ENCODE data around the gene ASIP. TPM values are rescaled to one million over a fixed set of nuclear protein-coding genes. Genes with fewer than 3 reads are reported as not detected.
"Not testable (repeated sequence)": the region's sequence is repeated elsewhere in the genome, so short reads cannot be mapped to it uniquely, and the experiment has no call there.

The ASIP gene
- total RNA-seq, 1 donor from 2014 or later: not detected

- Mint-ChIP-seq H3K36me3 (ENCODE audit: low read depth) (no peaks in the 10 kb centered on the region), H3K9me3 (no peaks in the 10 kb centered on the region), H3K4me3 (no peak overlapping the region), H3K27ac (no peak overlapping the region), H3K27me3 (peaks cover 17% of the 10 kb centered on the region), H3K4me1 (peaks cover 3% of the 10 kb centered on the region)
- no peak for DNase-seq
- intact Hi-C loops (cut with micrococcal nuclease): no loop called here
Observed at GRCh38 chr20:34222208-34222607, 19.0 kb upstream of the ASIP start.

- H3K4me1 Mint-ChIP-seq; H3K36me3 Mint-ChIP-seq (ENCODE audit: low read depth); H3K27me3 Mint-ChIP-seq; H3K27ac Mint-ChIP-seq; H3K4me3 Mint-ChIP-seq; intact Hi-C loops (cut with micrococcal nuclease); H3K9me3 Mint-ChIP-seq: not testable (repeated sequence)
- DNase-seq: peak; percentile 6
Observed at GRCh38 chr20:34224251-34224650, 17.0 kb upstream of the ASIP start.

GRCh38 chr20:34231634-34232033, 9.6 kb upstream of the ASIP start:
- H3K9me3 Mint-ChIP-seq: peaks cover 10% of the 10 kb centered on the region
- intact Hi-C loops (cut with micrococcal nuclease): no loop called here
- H3K4me3 Mint-ChIP-seq: no peak overlapping the region
- peaks cover 1% of the 10 kb centered on the region for H3K4me1 Mint-ChIP-seq
- no peak for DNase-seq
- no peaks in the 10 kb centered on the region for H3K36me3 Mint-ChIP-seq (ENCODE audit: low read depth)
- H3K27ac Mint-ChIP-seq: no peak overlapping the region
- peaks cover 10% of the 10 kb centered on the region for H3K27me3 Mint-ChIP-seq

DNA sequence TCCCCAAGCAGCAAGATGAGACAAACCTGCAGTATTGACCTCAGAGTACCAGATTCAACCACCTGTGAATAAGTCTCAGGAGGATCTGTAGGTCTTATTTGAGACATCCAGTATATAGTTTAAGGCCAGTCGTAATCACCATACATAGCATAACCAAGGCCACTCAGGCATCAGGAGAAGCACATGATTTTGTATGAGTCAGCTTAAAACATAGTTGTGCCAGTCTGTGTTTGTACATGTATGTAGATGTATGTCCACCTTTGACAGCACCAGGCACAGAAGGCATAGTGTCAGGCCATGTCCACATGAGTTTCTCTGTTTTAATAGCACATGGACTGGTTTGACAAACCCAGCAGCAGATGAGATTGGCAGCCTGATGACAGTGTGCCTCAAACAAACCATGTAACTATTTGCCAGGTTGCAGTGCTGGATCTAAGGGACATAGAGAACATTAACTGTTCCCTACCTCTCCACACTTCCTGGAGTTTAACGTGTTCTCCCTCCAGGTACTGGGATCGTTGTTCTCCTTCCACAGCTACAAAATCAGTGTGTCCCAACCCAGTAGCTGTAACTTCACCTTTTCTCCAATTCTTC, 8.6 kb upstream of the ASIP start:
- no peak overlapping the region for H3K4me3 Mint-ChIP-seq
- no peak overlapping the region for H3K27ac Mint-ChIP-seq
- intact Hi-C loops (cut with micrococcal nuclease): no loop called here
- DNase-seq: no peak
- peaks cover 10% of the 10 kb centered on the region for H3K27me3 Mint-ChIP-seq
- H3K9me3 Mint-ChIP-seq: peaks cover 15% of the 10 kb centered on the region
- no peaks in the 10 kb centered on the region for H3K36me3 Mint-ChIP-seq (ENCODE audit: low read depth)
- peaks cover 1% of the 10 kb centered on the region for H3K4me1 Mint-ChIP-seq

GRCh38 chr20:34233687-34234086, 7.5 kb upstream of the ASIP start:
- peaks cover 24% of the 10 kb centered on the region for H3K9me3 Mint-ChIP-seq
- peaks cover 1% of the 10 kb centered on the region for H3K4me1 Mint-ChIP-seq
- H3K27me3 Mint-ChIP-seq: peaks cover 16% of the 10 kb centered on the region
- intact Hi-C loops (cut with micrococcal nuclease): no loop called here
- H3K36me3 Mint-ChIP-seq (ENCODE audit: low read depth): peaks cover 3% of the 10 kb centered on the region
- DNase-seq: peak; percentile 11
- H3K4me3 Mint-ChIP-seq: no peak overlapping the region
- H3K27ac Mint-ChIP-seq: no peak overlapping the region

- Mint-ChIP-seq H3K4me1 (peaks cover 8% of the 10 kb centered on the region), H3K27me3 (peaks cover 25% of the 10 kb centered on the region), H3K36me3 (ENCODE audit: low read depth) (peaks cover 8% of the 10 kb centered on the region), H3K4me3 (no peak overlapping the region), H3K27ac (no peak overlapping the region), H3K9me3 (peaks cover 30% of the 10 kb centered on the region)
- intact Hi-C loops (cut with micrococcal nuclease): no loop called here
- DNase-seq: no peak
Observed at GRCh38 chr20:34235875-34236274, 5.3 kb upstream of the ASIP start.

DNA sequence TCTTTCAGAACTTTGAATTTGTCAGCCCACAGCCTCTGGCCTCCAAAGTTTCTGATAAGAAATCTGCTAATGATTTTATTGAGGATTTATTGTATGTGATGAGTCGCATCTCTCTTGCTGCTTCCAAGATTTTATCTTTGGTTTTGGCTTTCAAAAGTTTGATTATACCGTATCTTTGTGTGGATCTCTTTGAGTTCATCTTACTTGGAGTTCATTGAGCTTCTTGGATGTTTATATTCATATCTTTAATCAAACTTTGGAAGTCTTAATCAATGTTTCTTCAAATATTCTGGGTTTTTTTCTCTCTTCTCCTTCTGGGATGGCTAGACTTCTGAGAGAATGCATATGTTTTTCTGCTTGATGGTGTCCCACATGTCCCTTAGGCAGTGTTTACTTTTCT, 3.3 kb upstream of the ASIP start:
- intact Hi-C loops (cut with micrococcal nuclease): no loop called here
- H3K4me3 Mint-ChIP-seq: no peak overlapping the region
- DNase-seq: no peak
- peaks cover 8% of the 10 kb centered on the region for H3K36me3 Mint-ChIP-seq (ENCODE audit: low read depth)
- peaks cover 25% of the 10 kb centered on the region for H3K27me3 Mint-ChIP-seq
- peaks cover 19% of the 10 kb centered on the region for H3K4me1 Mint-ChIP-seq
- H3K9me3 Mint-ChIP-seq: peaks cover 30% of the 10 kb centered on the region
- no peak overlapping the region for H3K27ac Mint-ChIP-seq

DNA sequence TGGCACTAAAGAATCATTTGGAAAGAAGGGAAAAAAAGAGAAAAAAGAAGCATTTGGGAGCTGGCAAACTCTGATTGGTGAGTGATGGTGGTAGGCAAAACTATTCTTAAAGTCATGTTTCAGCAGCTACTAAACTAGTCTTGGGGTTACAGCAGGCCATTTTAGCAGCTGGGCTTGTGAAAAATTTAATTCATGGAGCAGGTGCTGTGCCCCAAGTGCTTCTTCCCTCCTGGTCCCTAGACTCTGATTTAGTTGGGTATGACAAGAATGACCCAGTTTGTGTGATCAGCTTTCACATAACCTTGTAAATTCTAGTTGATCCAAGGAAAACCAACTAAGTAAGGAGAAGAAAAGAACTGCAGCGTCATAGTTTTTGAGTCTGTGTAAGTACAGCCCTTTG, 1.1 kb upstream of the ASIP start:
- Mint-ChIP-seq H3K4me3 (no peak overlapping the region), H3K9me3 (peaks cover 24% of the 10 kb centered on the region), H3K27ac (no peak overlapping the region), H3K27me3 (peaks cover 25% of the 10 kb centered on the region), H3K36me3 (ENCODE audit: low read depth) (peaks cover 8% of the 10 kb centered on the region), H3K4me1 (peaks cover 19% of the 10 kb centered on the region)
- intact Hi-C loops (cut with micrococcal nuclease): no loop called here
- DNase-seq: no peak

- H3K27ac Mint-ChIP-seq; DNase-seq; H3K4me3 Mint-ChIP-seq; intact Hi-C loops (cut with micrococcal nuclease); H3K36me3 Mint-ChIP-seq (ENCODE audit: low read depth): not testable (repeated sequence)
- H3K9me3 Mint-ChIP-seq: peaks cover 21% of the 10 kb centered on the region
- peaks cover 19% of the 10 kb centered on the region for H3K4me1 Mint-ChIP-seq
- peaks cover 21% of the 10 kb centered on the region for H3K27me3 Mint-ChIP-seq
Observed at GRCh38 chr20:34242015-34242414, 792 bp downstream of the ASIP start.

GRCh38 chr20:34242879-34243278, 1.7 kb downstream of the ASIP start:
- no peak overlapping the region for H3K4me3 Mint-ChIP-seq
- intact Hi-C loops (cut with micrococcal nuclease): no loop called here
- H3K27me3 Mint-ChIP-seq: peaks cover 16% of the 10 kb centered on the region
- no peak for DNase-seq
- peaks cover 12% of the 10 kb centered on the region for H3K9me3 Mint-ChIP-seq
- no peak overlapping the region for H3K27ac Mint-ChIP-seq
- peaks cover 7% of the 10 kb centered on the region for H3K36me3 Mint-ChIP-seq (ENCODE audit: low read depth)
- H3K4me1 Mint-ChIP-seq: peaks cover 21% of the 10 kb centered on the region

DNA sequence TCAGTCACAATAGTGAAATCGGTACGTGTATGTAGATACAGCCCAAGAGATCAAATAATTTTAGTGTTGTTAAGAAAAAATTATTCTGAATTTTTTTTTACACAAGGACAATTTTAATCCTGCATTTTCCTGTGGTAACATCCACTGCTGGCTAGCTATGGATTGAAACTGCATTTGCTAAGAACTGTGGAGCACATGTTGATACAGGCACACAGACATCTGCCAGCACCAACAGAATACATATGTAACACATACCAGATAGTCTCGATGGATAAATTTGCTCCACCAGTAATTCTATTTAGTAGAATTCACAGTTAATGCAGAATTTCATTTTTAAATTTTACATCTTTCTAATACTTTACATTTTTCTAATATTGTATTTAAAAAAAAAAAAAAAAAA, 2.2 kb downstream of the ASIP start:
- no peak overlapping the region for H3K27ac Mint-ChIP-seq
- peaks cover 21% of the 10 kb centered on the region for H3K4me1 Mint-ChIP-seq
- H3K27me3 Mint-ChIP-seq: peaks cover 11% of the 10 kb centered on the region
- H3K36me3 Mint-ChIP-seq (ENCODE audit: low read depth): peaks cover 4% of the 10 kb centered on the region
- peaks cover 7% of the 10 kb centered on the region for H3K9me3 Mint-ChIP-seq
- intact Hi-C loops (cut with micrococcal nuclease): no loop called here
- no peak for DNase-seq
- no peak overlapping the region for H3K4me3 Mint-ChIP-seq

- no peak for DNase-seq
- Mint-ChIP-seq H3K9me3 (no peaks in the 10 kb centered on the region), H3K27me3 (no peaks in the 10 kb centered on the region), H3K27ac (no peak overlapping the region), H3K4me3 (no peak overlapping the region), H3K4me1 (peaks cover 23% of the 10 kb centered on the region), H3K36me3 (ENCODE audit: low read depth) (no peaks in the 10 kb centered on the region)
- intact Hi-C loops (cut with micrococcal nuclease): no loop called here
Observed at GRCh38 chr20:34246126-34246626, 5.0 kb downstream of the ASIP start.

DNA sequence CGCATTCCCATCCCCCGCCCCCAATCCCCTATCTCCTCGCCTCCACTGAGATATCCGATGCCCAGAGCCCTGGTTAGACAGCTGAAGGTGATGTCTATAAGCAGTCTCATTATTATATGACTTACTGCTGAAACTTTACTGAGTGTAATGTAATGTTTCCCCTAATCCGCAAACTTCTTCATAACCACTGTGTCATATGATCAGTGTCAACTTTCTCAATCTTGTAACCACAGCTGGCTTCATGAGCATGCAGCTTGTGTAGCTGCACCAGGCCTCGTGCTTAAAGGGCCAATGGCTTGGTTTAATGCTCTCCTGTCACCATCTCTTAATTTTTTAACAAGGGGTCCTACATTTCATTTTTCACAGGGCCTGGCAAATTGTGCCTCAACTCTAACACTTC, 8.1 kb downstream of the ASIP start:
- Mint-ChIP-seq H3K4me3 (no peak overlapping the region), H3K9me3 (no peaks in the 10 kb centered on the region), H3K27ac (no peak overlapping the region), H3K4me1 (peaks cover 15% of the 10 kb centered on the region), H3K36me3 (ENCODE audit: low read depth) (no peaks in the 10 kb centered on the region), H3K27me3 (no peaks in the 10 kb centered on the region)
- peak; percentile 75 for DNase-seq
- intact Hi-C loops (cut with micrococcal nuclease): no loop called here

- Mint-ChIP-seq H3K27ac (no peak overlapping the region), H3K27me3 (no peaks in the 10 kb centered on the region), H3K4me1 (peaks cover 15% of the 10 kb centered on the region), H3K36me3 (ENCODE audit: low read depth) (no peaks in the 10 kb centered on the region), H3K9me3 (no peaks in the 10 kb centered on the region), H3K4me3 (no peak overlapping the region)
- DNase-seq: no peak
- intact Hi-C loops (cut with micrococcal nuclease): no loop called here
Observed at GRCh38 chr20:34250005-34250404, 8.8 kb downstream of the ASIP start.

- Mint-ChIP-seq H3K27me3 (no peaks in the 10 kb centered on the region), H3K4me1 (peaks cover 13% of the 10 kb centered on the region), H3K36me3 (ENCODE audit: low read depth) (no peaks in the 10 kb centered on the region), H3K4me3 (no peak overlapping the region), H3K27ac (no peak overlapping the region), H3K9me3 (no peaks in the 10 kb centered on the region)
- no peak for DNase-seq
- intact Hi-C loops (cut with micrococcal nuclease): no loop called here
Observed at GRCh38 chr20:34251619-34252018, 10.4 kb downstream of the ASIP start.

Measured in activated CD4-positive, alpha-beta T cell treated with anti-CD3 and anti-CD28 coated beads, Interleukin-2, amount 10 ng/mL, durations not matched to agents 24 days and 14 days (primary cell).